Measurements from ENCODE around the gene FKRP.

GRCh38 chr19:46759206-46759605 is 13.3 kb downstream of the FKRP start:
- TF ChIP-seq CTCF (IDR thresholded peaks at IDR 0.05) (no peak), POLR2A (IDR thresholded peaks at IDR 0.05) (no peak)
